DND-41 (cell line): ENCODE measurements around the gene CPE.

Experiments used
- CTCF ChIP-seq: IDR thresholded peaks from 2 replicates; pipeline ENCODE4 v1.5.1; 2012; ENCODE audit warnings: borderline replicate concordance, low read length, moderate library complexity, mild to moderate bottlenecking; ENCODE audit not compliant: poor library complexity, severe bottlenecking; ENCODE audit errors: extremely low read depth
- EZH2 ChIP-seq: IDR thresholded peaks from 3 replicates; pipeline ENCODE4 v1.6.1; 2012; ENCODE audit warnings: borderline replicate concordance, low read depth, mild to moderate bottlenecking, moderate library complexity, low read length, inconsistent platforms; ENCODE audit not compliant: severe bottlenecking

- no peak for TF ChIP-seq CTCF
- no peak for TF ChIP-seq EZH2
These were observed 14.2 kb downstream of the CPE start for GRCh38 chr4:165393051-165393450.
